Measurements from ENCODE around the gene AVP.
"Not testable (repeated sequence)": the region's sequence is repeated elsewhere in the genome, so short reads cannot be mapped to it uniquely, and the experiment has no call there.

The AVP gene

GRCh38 chr20:3082955-3083952, 1.3 kb downstream of the AVP start:
- DNase-seq: no peak

- no peak for DNase-seq
Observed at GRCh38 chr20:3082306-3082951, 2.1 kb downstream of the AVP start.

GRCh38 chr20:3081641-3082040, 2.9 kb downstream of the AVP start:
- no peak for DNase-seq

- no peak for DNase-seq
Observed at GRCh38 chr20:3080939-3081388, 3.6 kb downstream of the AVP start.

- DNase-seq: no peak
Observed at GRCh38 chr20:3077618-3078134, 6.8 kb downstream of the AVP start.

GRCh38 chr20:3075315-3075714, 9.2 kb downstream of the AVP start:
- DNase-seq: not testable (repeated sequence)

- no peak for DNase-seq
Observed at GRCh38 chr20:3074812-3075211, 9.7 kb downstream of the AVP start.

- not testable (repeated sequence) for DNase-seq
Observed at GRCh38 chr20:3073251-3073643, 11.3 kb downstream of the AVP start.

GRCh38 chr20:3072530-3073250, 11.8 kb downstream of the AVP start:
- DNase-seq: no peak

- DNase-seq: no peak
Observed at GRCh38 chr20:3071610-3072529, 12.7 kb downstream of the AVP start, which contains the start of gene OXT. Gene OXT, plus strand, starts transcription at chr20:3071620. Its CDS starts 36 bp downstream, at chr20:3071656.

- DNase-seq: no peak
Observed at GRCh38 chr20:3071266-3071609, 13.3 kb downstream of the AVP start.

GRCh38 chr20:3070725-3071124, 13.8 kb downstream of the AVP start:
- DNase-seq: no peak

GRCh38 chr20:3068986-3069900, 15.3 kb downstream of the AVP start:
- peak; percentile 18 for DNase-seq

- no peak for DNase-seq
Observed at GRCh38 chr20:3068075-3068474, 16.4 kb downstream of the AVP start.

- no peak for DNase-seq
Observed at GRCh38 chr20:3067139-3068014, 17.1 kb downstream of the AVP start.

GRCh38 chr20:3064119-3064518, 20.4 kb downstream of the AVP start:
- not testable (repeated sequence) for DNase-seq

GRCh38 chr20:3059489-3059888, 25.0 kb downstream of the AVP start:
- DNase-seq: no peak

- no peak for DNase-seq
Observed at GRCh38 chr20:3051385-3052019, 33.0 kb downstream of the AVP start.
